HepG2 (cell line): Measurements from ENCODE around the gene ANKRD31. TPM values are rescaled to one million over a fixed set of nuclear protein-coding genes. Genes with fewer than 3 reads are reported as not detected.

Experiments
- ARNT2 ChIP-seq: sonication (generic); formaldehyde crosslinking; IDR thresholded peaks from 2 replicates; pipeline ENCODE4 v1.8.0; 2022; ENCODE audit warnings: mild to moderate bottlenecking, low read depth, missing genetic modification reagents, moderate library complexity
- GABPB1 ChIP-seq: IDR thresholded peaks from 2 replicates; pipeline ENCODE4 v1.6.1; 2016; ENCODE audit warnings: mild to moderate bottlenecking, missing genetic modification reagents, moderate library complexity, missing compliant biosample characterization
- HOXA3 ChIP-seq: sonication (generic); formaldehyde crosslinking; IDR thresholded peaks from 2 replicates; pipeline ENCODE4 v1.5.0; 2020; ENCODE audit warnings: missing genetic modification reagents
- KMT2B ChIP-seq: IDR thresholded peaks from 2 replicates; pipeline ENCODE4 v1.6.1; 2016; ENCODE audit warnings: missing genetic modification reagents, missing compliant biosample characterization
- PITX1 ChIP-seq: sonication (generic); formaldehyde crosslinking; IDR thresholded peaks from 2 replicates; pipeline ENCODE4 v1.5.1; 2020; ENCODE audit warnings: mild to moderate bottlenecking, missing genetic modification reagents
- SMC3 ChIP-seq: IDR thresholded peaks from 2 replicates; pipeline ENCODE4 v1.6.1; 2011; ENCODE audit warnings: low read length, improper control_type of control experiment
- TFAP4 ChIP-seq: sonication (generic); IDR thresholded peaks from 2 replicates; pipeline ENCODE4 v1.6.1; 2016; ENCODE audit warnings: low read depth, borderline replicate concordance
- ZBTB3 ChIP-seq: sonication (generic); formaldehyde crosslinking; IDR thresholded peaks from 2 replicates; pipeline ENCODE4 v1.4.0; 2020; ENCODE audit warnings: low read depth, mild to moderate bottlenecking, moderate library complexity, missing genetic modification reagents, borderline replicate concordance
- ZMYM3 ChIP-seq: sonication (generic); formaldehyde crosslinking; IDR thresholded peaks from 2 replicates; pipeline ENCODE4 v1.5.1; 2020; ENCODE audit warnings: mild to moderate bottlenecking, missing genetic modification reagents
- ZNF33B ChIP-seq: sonication (generic); formaldehyde crosslinking; IDR thresholded peaks from 2 replicates; pipeline ENCODE4 v1.5.1; 2020; ENCODE audit warnings: mild to moderate bottlenecking, missing genetic modification reagents
- ZNF709 ChIP-seq: sonication (generic); formaldehyde crosslinking; IDR thresholded peaks from 2 replicates; pipeline ENCODE4 v1.5.0; 2020; ENCODE audit warnings: mild to moderate bottlenecking, missing genetic modification reagents
- polyA plus RNA-seq, 8 experiments: library from polyadenylated mRNA; depleted of rRNA in 3 of 8; stranded (reverse) in 7 of 8; unstranded in 1 of 8; fragments of >200 nt; fragmentation: Illumina TruSeq in 4 of 8; extraction: Trizol in 4 of 8; gene quantifications; 2 replicates each; pipeline versions ENCODE4 v1.2.1 to v1.2.3, GENCODE V29; 2011 to 2016; ENCODE audit warnings: low read depth in 4 of 8, missing spikeins in 1 of 8, mixed read lengths in 1 of 8; ENCODE audit not compliant: insufficient read depth in 1 of 8
- total RNA-seq, 5 experiments: library from RNA; depleted of rRNA; stranded (reverse); fragments of >200 nt; fragmentation: Illumina TruSeq; extraction: Trizol; gene quantifications; 2 replicates each; pipeline ENCODE4 v1.2.3, GENCODE V29; 2016; ENCODE audit warnings: low read depth in 1 of 5
- TF ChIP-seq, protein P1 (sequence below): sonication (generic); formaldehyde crosslinking; IDR thresholded peaks from 2 replicates; pipeline ENCODE4 v1.4.0; 2020; ENCODE audit warnings: missing genetic modification reagents
- TF ChIP-seq, protein P2 (sequence below): sonication (generic); formaldehyde crosslinking; IDR thresholded peaks from one replicate; pipeline ENCODE4 v1.5.1; 2020; ENCODE audit warnings: mild to moderate bottlenecking, missing genetic modification reagents; ENCODE audit errors: not compliant biosample characterization

The ANKRD31 gene
- total and polyA plus RNA-seq, 2 of the 13 experiments (the other 11 are each of a cell fraction or from before 2014, with no cell fraction given), result 0.01 to 0.09 TPM

GRCh38 chr5:75053304-75054133 is 183.2 kb downstream of the ANKRD31 start (continued):
- TF ChIP-seq, protein P1, sequence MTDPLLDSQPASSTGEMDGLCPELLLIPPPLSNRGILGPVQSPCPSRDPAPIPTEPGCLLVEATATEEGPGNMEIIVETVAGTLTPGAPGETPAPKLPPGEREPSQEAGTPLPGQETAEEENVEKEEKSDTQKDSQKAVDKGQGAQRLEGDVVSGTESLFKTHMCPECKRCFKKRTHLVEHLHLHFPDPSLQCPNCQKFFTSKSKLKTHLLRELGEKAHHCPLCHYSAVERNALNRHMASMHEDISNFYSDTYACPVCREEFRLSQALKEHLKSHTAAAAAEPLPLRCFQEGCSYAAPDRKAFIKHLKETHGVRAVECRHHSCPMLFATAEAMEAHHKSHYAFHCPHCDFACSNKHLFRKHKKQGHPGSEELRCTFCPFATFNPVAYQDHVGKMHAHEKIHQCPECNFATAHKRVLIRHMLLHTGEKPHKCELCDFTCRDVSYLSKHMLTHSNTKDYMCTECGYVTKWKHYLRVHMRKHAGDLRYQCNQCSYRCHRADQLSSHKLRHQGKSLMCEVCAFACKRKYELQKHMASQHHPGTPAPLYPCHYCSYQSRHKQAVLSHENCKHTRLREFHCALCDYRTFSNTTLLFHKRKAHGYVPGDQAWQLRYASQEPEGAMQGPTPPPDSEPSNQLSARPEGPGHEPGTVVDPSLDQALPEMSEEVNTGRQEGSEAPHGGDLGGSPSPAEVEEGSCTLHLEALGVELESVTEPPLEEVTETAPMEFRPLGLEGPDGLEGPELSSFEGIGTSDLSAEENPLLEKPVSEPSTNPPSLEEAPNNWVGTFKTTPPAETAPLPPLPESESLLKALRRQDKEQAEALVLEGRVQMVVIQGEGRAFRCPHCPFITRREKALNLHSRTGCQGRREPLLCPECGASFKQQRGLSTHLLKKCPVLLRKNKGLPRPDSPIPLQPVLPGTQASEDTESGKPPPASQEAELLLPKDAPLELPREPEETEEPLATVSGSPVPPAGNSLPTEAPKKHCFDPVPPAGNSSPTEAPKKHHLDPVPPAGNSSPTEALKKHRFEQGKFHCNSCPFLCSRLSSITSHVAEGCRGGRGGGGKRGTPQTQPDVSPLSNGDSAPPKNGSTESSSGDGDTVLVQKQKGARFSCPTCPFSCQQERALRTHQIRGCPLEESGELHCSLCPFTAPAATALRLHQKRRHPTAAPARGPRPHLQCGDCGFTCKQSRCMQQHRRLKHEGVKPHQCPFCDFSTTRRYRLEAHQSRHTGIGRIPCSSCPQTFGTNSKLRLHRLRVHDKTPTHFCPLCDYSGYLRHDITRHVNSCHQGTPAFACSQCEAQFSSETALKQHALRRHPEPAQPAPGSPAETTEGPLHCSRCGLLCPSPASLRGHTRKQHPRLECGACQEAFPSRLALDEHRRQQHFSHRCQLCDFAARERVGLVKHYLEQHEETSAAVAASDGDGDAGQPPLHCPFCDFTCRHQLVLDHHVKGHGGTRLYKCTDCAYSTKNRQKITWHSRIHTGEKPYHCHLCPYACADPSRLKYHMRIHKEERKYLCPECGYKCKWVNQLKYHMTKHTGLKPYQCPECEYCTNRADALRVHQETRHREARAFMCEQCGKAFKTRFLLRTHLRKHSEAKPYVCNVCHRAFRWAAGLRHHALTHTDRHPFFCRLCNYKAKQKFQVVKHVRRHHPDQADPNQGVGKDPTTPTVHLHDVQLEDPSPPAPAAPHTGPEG (CRISPR knock-in tag), result no peak; the same call in 1 of the 2 replicates
- TF ChIP-seq ARNT2 (CRISPR knock-in tag) (no peak; the same call in none of the 2 replicates), GABPB1 (CRISPR knock-in tag) (peak; percentile 27; the same call in 1 of the 2 replicates), TFAP4 (no peak), HOXA3 (CRISPR knock-in tag) (peak; percentile 33), ZNF709 (CRISPR knock-in tag) (peak; percentile 72; the same call in 1 of the 2 replicates), KMT2B (CRISPR knock-in tag) (peak; percentile 58), ZBTB3 (CRISPR knock-in tag) (no peak), SMC3 (no peak), PITX1 (CRISPR knock-in tag) (no peak), ZNF33B (0 out of 2 replicates have a peak, but pooled peaks have one; percentile 50), ZMYM3 (CRISPR knock-in tag) (0 out of 2 replicates have a peak, but pooled peaks have one; percentile 13)
- TF ChIP-seq, protein P2, sequence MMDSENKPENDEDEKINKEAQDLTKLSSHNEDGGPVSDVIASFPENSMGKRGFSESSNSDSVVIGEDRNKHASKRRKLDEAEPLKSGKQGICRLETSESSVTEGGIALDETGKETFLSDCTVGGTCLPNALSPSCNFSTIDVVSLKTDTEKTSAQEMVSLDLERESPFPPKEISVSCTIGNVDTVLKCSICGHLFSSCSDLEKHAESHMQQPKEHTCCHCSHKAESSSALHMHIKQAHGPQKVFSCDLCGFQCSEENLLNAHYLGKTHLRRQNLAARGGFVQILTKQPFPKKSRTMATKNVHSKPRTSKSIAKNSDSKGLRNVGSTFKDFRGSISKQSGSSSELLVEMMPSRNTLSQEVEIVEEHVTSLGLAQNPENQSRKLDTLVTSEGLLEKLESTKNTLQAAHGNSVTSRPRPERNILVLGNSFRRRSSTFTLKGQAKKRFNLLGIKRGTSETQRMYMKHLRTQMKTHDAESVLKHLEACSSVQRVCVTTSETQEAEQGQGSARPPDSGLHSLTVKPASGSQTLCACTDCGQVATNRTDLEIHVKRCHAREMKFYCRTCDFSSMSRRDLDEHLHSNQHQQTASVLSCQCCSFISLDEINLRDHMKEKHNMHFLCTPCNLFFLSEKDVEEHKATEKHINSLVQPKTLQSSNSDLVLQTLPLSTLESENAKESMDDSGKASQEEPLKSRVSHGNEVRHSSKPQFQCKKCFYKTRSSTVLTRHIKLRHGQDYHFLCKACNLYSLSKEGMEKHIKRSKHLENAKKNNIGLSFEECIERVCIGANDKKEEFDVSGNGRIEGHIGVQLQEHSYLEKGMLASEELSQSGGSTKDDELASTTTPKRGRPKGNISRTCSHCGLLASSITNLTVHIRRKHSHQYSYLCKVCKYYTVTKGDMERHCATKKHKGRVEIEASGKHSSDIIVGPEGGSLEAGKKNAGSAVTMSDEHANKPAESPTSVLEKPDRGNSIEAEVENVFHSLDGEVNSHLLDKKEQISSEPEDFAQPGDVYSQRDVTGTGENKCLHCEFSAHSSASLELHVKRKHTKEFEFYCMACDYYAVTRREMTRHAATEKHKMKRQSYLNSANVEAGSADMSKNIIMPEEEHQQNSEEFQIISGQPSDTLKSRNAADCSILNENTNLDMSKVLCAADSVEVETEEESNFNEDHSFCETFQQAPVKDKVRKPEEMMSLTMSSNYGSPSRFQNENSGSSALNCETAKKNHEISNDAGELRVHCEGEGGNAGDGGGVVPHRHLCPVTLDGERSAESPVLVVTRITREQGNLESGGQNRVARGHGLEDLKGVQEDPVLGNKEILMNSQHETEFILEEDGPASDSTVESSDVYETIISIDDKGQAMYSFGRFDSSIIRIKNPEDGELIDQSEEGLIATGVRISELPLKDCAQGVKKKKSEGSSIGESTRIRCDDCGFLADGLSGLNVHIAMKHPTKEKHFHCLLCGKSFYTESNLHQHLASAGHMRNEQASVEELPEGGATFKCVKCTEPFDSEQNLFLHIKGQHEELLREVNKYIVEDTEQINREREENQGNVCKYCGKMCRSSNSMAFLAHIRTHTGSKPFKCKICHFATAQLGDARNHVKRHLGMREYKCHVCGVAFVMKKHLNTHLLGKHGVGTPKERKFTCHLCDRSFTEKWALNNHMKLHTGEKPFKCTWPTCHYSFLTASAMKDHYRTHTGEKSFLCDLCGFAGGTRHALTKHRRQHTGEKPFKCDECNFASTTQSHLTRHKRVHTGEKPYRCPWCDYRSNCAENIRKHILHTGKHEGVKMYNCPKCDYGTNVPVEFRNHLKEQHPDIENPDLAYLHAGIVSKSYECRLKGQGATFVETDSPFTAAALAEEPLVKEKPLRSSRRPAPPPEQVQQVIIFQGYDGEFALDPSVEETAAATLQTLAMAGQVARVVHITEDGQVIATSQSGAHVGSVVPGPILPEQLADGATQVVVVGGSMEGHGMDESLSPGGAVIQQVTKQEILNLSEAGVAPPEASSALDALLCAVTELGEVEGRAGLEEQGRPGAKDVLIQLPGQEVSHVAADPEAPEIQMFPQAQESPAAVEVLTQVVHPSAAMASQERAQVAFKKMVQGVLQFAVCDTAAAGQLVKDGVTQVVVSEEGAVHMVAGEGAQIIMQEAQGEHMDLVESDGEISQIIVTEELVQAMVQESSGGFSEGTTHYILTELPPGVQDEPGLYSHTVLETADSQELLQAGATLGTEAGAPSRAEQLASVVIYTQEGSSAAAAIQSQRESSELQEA (CRISPR knock-in tag), result no peak
